ENCODE data around the gene SETSIP. TPM values are rescaled to one million over a fixed set of nuclear protein-coding genes. Genes with fewer than 3 reads are reported as not detected.

The SETSIP gene
- total and polyA plus RNA-seq, 2 of the 8 experiments (the other 6 are each of a cell fraction or from before 2014, with no cell fraction given): 0.14 TPM; not detected in 1

- Histone ChIP-seq H3K4ac (replicated peaks; ENCODE audit: insufficient read length, low read depth, low read length) (no peak overlapping the region), H3K9me3 (ENCODE audit: insufficient read depth in 2 of 2, low read depth in 1 of 2, low read length in 1 of 2) (no peaks in the 10 kb centered on the region), H3K36me3 (ENCODE audit: control insufficient read depth in 2 of 4, insufficient read depth in 4 of 4, low read length in 3 of 4) (no peaks in the 10 kb centered on the region), H3K79me2 (ENCODE audit: control insufficient read depth in 1 of 2, insufficient read depth in 2 of 2, low read length in 2 of 2) (no peaks in the 10 kb centered on the region), H2BK20ac (ENCODE audit: low read length) (no peak overlapping the region), H3K14ac (ENCODE audit: insufficient read length) (no peak overlapping the region), H2BK5ac (ENCODE audit: low read depth, low read length) (no peak overlapping the region), H2AK5ac (ENCODE audit: low read depth, low read length) (no peak overlapping the region), H3K56ac (replicated peaks; ENCODE audit: insufficient read length, low read depth, low read length) (no peak overlapping the region), H4K8ac (ENCODE audit: extremely low read depth, insufficient read depth, low read length) (no peak overlapping the region), H3K23me2 (ENCODE audit: low read depth, low read length) (no peaks in the 10 kb centered on the region), H3K27me3 (replicated peaks in 1 of 4; ENCODE audit: control insufficient read depth in 3 of 4, extremely low read depth in 1 of 4, insufficient read depth in 3 of 4, low read length in 3 of 4) (no peaks in the 10 kb centered on the region), H3K18ac (ENCODE audit: extremely low read depth, low read length) (no peak overlapping the region), H2BK12ac (ENCODE audit: low read depth, low read length) (no peak overlapping the region), H3K4me1 (replicated peaks in 1 of 4; ENCODE audit: control insufficient read depth in 3 of 4, insufficient read depth in 4 of 4, low read length in 3 of 4) (no peaks in the 10 kb centered on the region), H2BK15ac (ENCODE audit: low read length) (no peak overlapping the region), H3K9ac (replicated peaks in 1 of 4; ENCODE audit: extremely low read depth in 1 of 4, low read depth in 3 of 4, low read length in 3 of 4) (no peak overlapping the region), H3K27ac (ENCODE audit: low read depth, low read length) (no peak overlapping the region), H2BK120ac (replicated peaks; ENCODE audit: low read depth, low read length) (no peak overlapping the region), H3K23ac (ENCODE audit: insufficient read length) (no peak overlapping the region), H3K4me3 (ENCODE audit: extremely low read depth in 1 of 4, insufficient read depth in 2 of 4, low read depth in 3 of 4, low read length in 4 of 4) (no peak overlapping the region), H3K4me2 (ENCODE audit: insufficient read depth in 1 of 2, low read depth in 2 of 2, low read length in 2 of 2) (no peak overlapping the region), H4K20me1 (replicated peaks in 1 of 2; ENCODE audit: control insufficient read depth in 1 of 2, insufficient read depth in 2 of 2, low read length in 2 of 2) (no peaks in the 10 kb centered on the region), H4K5ac (ENCODE audit: insufficient read length, low read depth, low read length) (no peak overlapping the region), H4K91ac (replicated peaks; ENCODE audit: insufficient read length, low read length) (no peak overlapping the region), H3K79me1 (ENCODE audit: low read depth, low read length) (no peaks in the 10 kb centered on the region; the same call in 1 of the 2 replicates), H2AFZ (ENCODE audit: low read length) (no peak overlapping the region)
- no peak for TF ChIP-seq TAF7 (optimal IDR thresholded peaks at IDR 0.05; ENCODE audit: borderline replicate concordance, low read depth, low read length)
- peak; percentile 51; the same call in 1 of the 2 replicates for TF ChIP-seq CEBPB (IDR thresholded peaks at IDR 0.05; ENCODE audit: low read depth, low read length)
- WGBS, 2 experiments (ENCODE audit: extremely low coverage in 1 of 2, insufficient coverage in 1 of 2, insufficient read length in 1 of 2, insufficient replicate concordance in 2 of 2, low coverage in 1 of 2, low lambda C conversion rate in 2 of 2, missing lambda C conversion rate in 1 of 2): 96% methylated on average over 5 of the region's 5 CpGs; no CpG with 5 or more reads in 1 of the 2 experiments
- DNase-seq (ENCODE audit: low read depth in 1 of 2, low spot score in 2 of 2): no peak
- no peak for FAIRE-seq
- POLR2A ChIA-PET (ENCODE audit: partially characterized antibody): no interaction called here
- CTCF ChIA-PET (ENCODE audit: partially characterized antibody): interaction anchor here (0.6 to 1.3 kb wide), 3 partner anchors 10 to 170 kb away, joined by 3 read pairs; no protein-coding TSS in a partner anchor
Observed at GRCh38 chr1:92095874-92096273, 20.7 kb upstream of the SETSIP start.

Measured in H1 (cell line).